Measurements from ENCODE around the gene INTS6.

DNA sequence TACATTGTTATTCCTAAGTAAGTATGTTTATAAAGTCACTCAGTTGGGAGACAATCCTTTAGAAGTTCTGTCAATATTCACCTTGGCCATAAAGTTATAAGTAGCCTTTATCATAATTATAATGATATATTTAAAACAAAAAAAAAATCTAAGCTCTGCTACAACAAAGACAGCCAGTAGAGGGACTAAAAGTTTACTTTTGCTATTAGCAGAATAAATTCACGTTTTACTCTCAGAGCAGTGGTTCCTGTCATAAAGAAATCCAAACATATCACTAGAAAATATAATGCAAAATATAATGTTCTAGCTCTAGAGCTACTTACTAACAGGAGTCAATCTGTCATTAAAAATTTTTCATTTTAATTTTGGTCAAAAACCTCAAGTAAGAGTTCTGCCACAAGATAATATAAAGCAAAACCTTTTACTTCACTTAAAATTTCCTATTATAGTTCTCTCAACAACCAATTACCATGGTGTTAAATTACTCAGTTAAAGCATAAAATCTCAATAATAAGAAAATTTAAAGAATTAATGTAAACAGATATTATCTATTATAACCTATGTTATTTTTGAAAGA is 17.7 kb downstream of the INTS6 start:
- TF ChIP-seq CTCF (IDR thresholded peaks at IDR 0.05) (peak; percentile 26 to 53 (median 40)), POLR2A (IDR thresholded peaks at IDR 0.05) (no peak)
